Adrenal gland (tissue), 12 donors: ENCODE data around the gene RGS9. TPM values are rescaled to one million over a fixed set of nuclear protein-coding genes. Genes with fewer than 3 reads are reported as not detected.

Source experiments
- DNase-seq, 7 donors: peaks; one replicate each; pipeline ENCODE4 v3.0.0-alpha.2; 2019 to 2020
- H3K27ac ChIP-seq, 5 donors: fragments of 200-600 bp; sonication (generic) in 4 of 5; 1 replicate in 3 of 5; 2 replicates in 2 of 5; pipeline versions ENCODE4 v1.5.1 to v1.8.0; 2016 to 2020; ENCODE audit warnings: mild to moderate bottlenecking in 1 of 5
- H3K27me3 ChIP-seq: fragments of 200-600 bp; 2 replicates; pipeline ENCODE4 v1.8.0; 2021
- H3K36me3 ChIP-seq, 2 donors: fragments of 200-600 bp; replicated peaks in 1 of 2; 1 replicate in 1 of 2; 2 replicates in 1 of 2; pipeline versions ENCODE4 v1.5.1 to v1.8.0; 2018 to 2022
- H3K4me1 ChIP-seq, 2 donors: fragments of 200-600 bp; replicated peaks in 1 of 2; 1 replicate in 1 of 2; 2 replicates in 1 of 2; pipeline versions ENCODE4 v1.5.1 to v1.8.0; 2018 to 2021
- H3K4me3 ChIP-seq, 4 donors: fragments of 200-600 bp; sonication (generic) in 3 of 4; one replicate each; pipeline ENCODE4 v1.5.1; 2016 to 2018
- H3K9me3 ChIP-seq, 3 donors: fragments of 200-600 bp; sonication (generic) in 1 of 3; replicated peaks in 1 of 3; 1 replicate in 2 of 3; 2 replicates in 1 of 3; pipeline versions ENCODE4 v1.5.1 to v1.8.0; 2016 to 2021
- CTCF ChIP-seq, 6 experiments: fragments of 450-650 bp in 4 of 6; fragments of 200-600 bp in 2 of 6; sonication (generic) in 1 of 6; IDR thresholded peaks; 1 replicate in 5 of 6; 2 replicates in 1 of 6; pipeline versions ENCODE4 v1.5.1 to v1.8.0; 2016 to 2021; ENCODE audit warnings: antibody characterized with exemption in 6 of 6, mild to moderate bottlenecking in 2 of 6, moderate library complexity in 1 of 6
- POLR2A ChIP-seq, 2 donors: fragments of 450-650 bp; IDR thresholded peaks; one replicate each; pipeline ENCODE4 v1.6.1; 2017; ENCODE audit warnings: antibody characterized with exemption in 2 of 2, mild to moderate bottlenecking in 2 of 2, moderate library complexity in 1 of 2
- WGBS, 4 donors: extraction: QIAGEN DNeasy Blood & Tissue Kit in 2 of 4; methylation state at CpG; one replicate each; pipeline versions ENCODE4 v1.1.5 to v1.1.7; 2013 to 2017; 5-methylcytosine and 5-hydroxymethylcytosine counted together
- intact Hi-C, 2 donors: fragments of 100-400 bp; cut with DNase I; formaldehyde crosslinking; loops; one replicate each; pipeline versions ENCODE4 v1.14.1 to v1.15.0; 2022 to 2023
- polyA plus RNA-seq, 3 donors: library from polyadenylated mRNA; stranded (reverse); fragments of 200-250 nt in 2 of 3; fragments of 350-450 nt in 1 of 3; fragmentation: Illumina TruSeq in 1 of 3; extraction: RNeasy Lipid Tissue Mini Kit (QIAGEN cat#74804) in 1 of 3; gene quantifications; one replicate each; pipeline ENCODE4 v1.2.3, GENCODE V29; 2013 to 2014
- total RNA-seq, 9 donors: library from RNA; depleted of rRNA in 4 of 9; stranded (reverse); fragments of >200 nt in 4 of 9; fragments of 120-200 nt in 1 of 9; fragmentation: NEBNext Ultra II Directional in 1 of 9; extraction: Animal tissue kit (Norgen Biotek cat#: 25700) in 1 of 9; gene quantifications; one replicate each; pipeline versions ENCODE4 v1.1.0 to v1.2.4, GENCODE V29; 2013 to 2023
- donor health status: healthy with polysubstance abuse.
- donor health status: Bipolar disorder and iron deficiency.
- donor health status: DM: yes; HTN: yes; CAD: no.
- donor health status: DM: no; HTN: no; CAD: no.
- donor health status: DM: no; HTN: no; CAD: no.
- donor health status: DM: yes; HTN: yes; CAD: no.

The RGS9 gene
- total and polyA plus RNA-seq, 12 donors = 4.3 to 32.3 (median 14.4) TPM

GRCh38 chr17:65173284-65173793 lies 36.2 kb downstream of the RGS9 start:
- 45 to 56% (median 53%) methylated on average over 11 to 12 of the region's 12 CpGs for WGBS, 4 donors
- Histone ChIP-seq H3K4me1 (no peaks in the 10 kb centered on the region), H3K27ac (no peak overlapping the region), H3K4me3 (no peak overlapping the region), H3K27me3 (no peaks in the 10 kb centered on the region), H3K36me3 (no peaks in the 10 kb centered on the region), H3K9me3 (no peaks in the 10 kb centered on the region)
- DNase-seq = peak; percentile 32 to 83 (median 42)
- TF ChIP-seq CTCF (IDR thresholded peaks at IDR 0.05) (no peak), POLR2A (IDR thresholded peaks at IDR 0.05) (no peak)
- intact Hi-C loops = no loop called here

DNA sequence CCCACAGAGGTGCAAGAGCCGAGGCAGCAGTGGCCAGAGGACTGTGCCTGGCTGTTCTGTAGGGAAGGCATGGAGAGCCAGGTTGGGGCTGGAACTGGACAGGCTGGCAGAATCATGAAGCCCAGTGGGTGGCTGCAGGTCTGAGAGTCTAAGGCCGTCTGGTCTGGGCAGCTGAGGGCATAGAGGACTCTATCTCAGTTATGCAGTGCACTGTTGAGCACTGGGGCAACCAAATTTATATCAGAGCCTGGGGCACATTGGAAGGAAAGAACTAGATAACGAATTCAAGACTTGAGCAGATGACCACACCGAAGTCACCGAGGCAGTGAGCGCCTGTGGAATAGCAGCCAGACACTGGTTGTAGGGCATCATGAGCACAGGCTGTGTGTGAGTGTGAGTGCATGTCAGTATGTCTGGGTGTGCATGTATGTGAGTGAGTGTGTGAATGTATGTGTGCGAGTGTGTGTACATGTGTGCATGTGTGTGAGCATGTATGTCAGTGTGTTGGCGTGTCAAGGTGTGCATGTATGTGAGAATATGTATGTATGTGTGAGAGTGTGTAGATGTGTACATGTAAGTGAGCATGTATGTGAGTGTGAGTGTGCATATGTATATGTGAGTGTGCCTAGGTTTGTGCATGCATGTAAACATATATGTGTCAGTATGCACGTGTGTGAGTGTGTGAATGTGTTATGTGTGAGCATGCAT lies 37.0 kb downstream of the RGS9 start:
- Histone ChIP-seq H3K4me1 (no peaks in the 10 kb centered on the region), H3K4me3 (no peak overlapping the region), H3K36me3 (no peaks in the 10 kb centered on the region), H3K9me3 (no peaks in the 10 kb centered on the region), H3K27me3 (no peaks in the 10 kb centered on the region), H3K27ac (no peak overlapping the region)
- no peak for TF ChIP-seq CTCF (IDR thresholded peaks at IDR 0.05)
- TF ChIP-seq POLR2A (IDR thresholded peaks at IDR 0.05) = no peak
- no peak for DNase-seq
- intact Hi-C loops = no loop called here
- WGBS, 4 donors = 86 to 91% (median 90%) methylated on average over 7 to 9 of the region's 9 CpGs

GRCh38 chr17:65174974-65175373 lies 37.8 kb downstream of the RGS9 start:
- Histone ChIP-seq H3K27ac (no peak overlapping the region), H3K9me3 (no peaks in the 10 kb centered on the region), H3K4me1 (peaks cover 0 to 1% of the 10 kb centered on the region in 2 donors), H3K4me3 (no peak overlapping the region), H3K27me3 (no peaks in the 10 kb centered on the region), H3K36me3 (no peaks in the 10 kb centered on the region)
- TF ChIP-seq CTCF (IDR thresholded peaks at IDR 0.05) (no peak), POLR2A (IDR thresholded peaks at IDR 0.05) (no peak)
- 75 to 83% (median 78%) methylated on average over 2 of the region's 2 CpGs for WGBS, 4 donors
- DNase-seq = no peak
- intact Hi-C loops = no loop called here

DNA sequence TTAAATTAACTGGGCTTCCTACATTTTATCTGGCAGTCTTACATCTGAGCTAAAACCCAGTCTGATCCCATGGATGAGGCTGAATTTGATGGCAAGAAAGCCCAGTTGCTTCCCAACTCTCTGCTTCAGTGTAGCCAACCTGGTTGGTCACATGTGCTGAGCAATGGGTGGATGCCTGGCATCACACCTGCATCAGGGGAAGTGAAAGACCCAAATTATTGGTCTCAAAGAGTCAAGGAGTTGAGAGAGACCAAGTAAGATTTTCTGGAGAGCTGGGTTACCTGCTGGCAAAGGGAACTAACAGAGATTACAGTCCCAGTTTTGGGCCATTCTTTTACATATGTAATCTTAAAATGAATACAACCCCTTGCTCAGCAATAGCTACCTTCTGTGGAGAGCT lies 38.8 kb downstream of the RGS9 start:
- no peak for TF ChIP-seq POLR2A (IDR thresholded peaks at IDR 0.05)
- TF ChIP-seq CTCF (IDR thresholded peaks at IDR 0.05) = no peak
- no peak for DNase-seq
- Histone ChIP-seq H3K27ac (no peak overlapping the region), H3K27me3 (no peaks in the 10 kb centered on the region), H3K4me3 (no peak overlapping the region), H3K9me3 (no peaks in the 10 kb centered on the region), H3K4me1 (peaks cover 0 to 2% of the 10 kb centered on the region in 2 donors), H3K36me3 (no peaks in the 10 kb centered on the region)
- intact Hi-C loops = no loop called here
